DOHH2 (cell line): ENCODE results near the gene APOA4.

Experiments used
- CTCF ChIP-seq: fragments of 200-600 bp; sonication (generic); IDR thresholded peaks from one replicate; pipeline ENCODE4 v1.5.1; 2014; ENCODE audit warnings: antibody characterized with exemption, mild to moderate bottlenecking, low read depth, low read length; ENCODE audit not compliant: poor library complexity, severe bottlenecking
- EZH2phosphoT487 ChIP-seq: fragments of 200-600 bp; sonication (generic); IDR thresholded peaks from 2 replicates; pipeline ENCODE4 v1.6.1; 2017; ENCODE audit warnings: borderline replicate concordance, mild to moderate bottlenecking, antibody characterized with exemption, low read length, moderate library complexity, mixed read lengths

- no peak for TF ChIP-seq CTCF
- TF ChIP-seq EZH2phosphoT487: no peak
Measured at GRCh38 chr11:116853461-116854073, 30.5 kb upstream of the APOA4 start.
